AG09309 (cell line): Measurements from ENCODE around the gene CNIH3.

Source experiments
- DNase-seq: peaks from one replicate; pipeline ENCODE4 v3.0.0-alpha.2; 2010; ENCODE audit warnings: low read depth
- H3K4me3 ChIP-seq: 2 replicates; pipeline ENCODE4 v1.5.1; 2011; ENCODE audit warnings: mild to moderate bottlenecking, low read depth, low read length, moderate library complexity; ENCODE audit not compliant: control insufficient read depth
- CTCF ChIP-seq: IDR thresholded peaks from 2 replicates; pipeline ENCODE4 v1.5.1; 2011; ENCODE audit warnings: mild to moderate bottlenecking, low read depth, low read length, inconsistent platforms; ENCODE audit not compliant: insufficient read depth, control insufficient read depth; ENCODE audit errors: missing control alignments

Gene CNIH3

GRCh38 chr1:224770336-224770693 is 154.2 kb downstream of the CNIH3 start:
- TF ChIP-seq CTCF = no peak
- peak; percentile 32 for DNase-seq
- no peak overlapping the region for H3K4me3 ChIP-seq

- no peak for DNase-seq
- no peak overlapping the region for H3K4me3 ChIP-seq
- TF ChIP-seq CTCF = no peak
Measured at GRCh38 chr1:224773646-224774045, 157.5 kb downstream of the CNIH3 start.

- no peak for DNase-seq
Measured at GRCh38 chr1:224774378-224774777, 158.3 kb downstream of the CNIH3 start.

GRCh38 chr1:224777180-224777579 is 161.1 kb downstream of the CNIH3 start:
- TF ChIP-seq CTCF = no peak
- no peak overlapping the region for H3K4me3 ChIP-seq
- DNase-seq = no peak

More at GRCh38 chr1:224774378-224774777, 158.3 kb downstream of the CNIH3 start:
- TF ChIP-seq CTCF = no peak
- no peak overlapping the region for H3K4me3 ChIP-seq

GRCh38 chr1:224779536-224779935 is 163.4 kb downstream of the CNIH3 start:
- TF ChIP-seq CTCF = no peak
- DNase-seq = no peak
- no peak overlapping the region for H3K4me3 ChIP-seq

GRCh38 chr1:224780736-224781135 is 164.6 kb downstream of the CNIH3 start:
- TF ChIP-seq CTCF = no peak
- no peak for DNase-seq
- H3K4me3 ChIP-seq = no peak overlapping the region

- DNase-seq = no peak
- no peak overlapping the region for H3K4me3 ChIP-seq
- no peak for TF ChIP-seq CTCF
Measured at GRCh38 chr1:224781800-224782199, 165.7 kb downstream of the CNIH3 start.
